ENCODE measurements around the gene CUL4B.

The CUL4B gene

DNA sequence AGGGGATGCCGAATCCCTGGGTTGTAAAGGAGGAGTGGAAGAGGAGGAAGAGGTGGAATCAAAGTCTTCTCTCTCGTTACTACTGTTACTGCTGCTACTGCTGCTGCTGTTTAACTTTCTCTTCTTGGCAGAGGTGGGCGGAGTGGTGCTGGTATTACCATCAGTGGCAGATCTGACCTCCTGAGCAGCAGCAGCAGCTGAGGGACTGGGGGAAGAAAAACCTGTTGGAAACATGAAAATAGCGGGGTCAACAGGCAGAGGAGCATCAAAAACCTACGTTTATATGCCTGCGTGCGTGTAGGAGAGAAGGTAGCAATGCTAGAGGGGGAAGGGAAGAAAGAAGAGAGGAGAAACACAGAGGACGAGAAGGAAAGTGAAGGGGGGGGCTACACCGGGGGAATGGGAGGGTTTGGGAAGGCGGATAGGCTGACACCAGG is 339 bp downstream of the CUL4B start:
- peak overlapping the region; percentile 71; the same call in 1 of the 2 replicates for H2AFZ ChIP-seq (ENCODE audit: low read depth)
- no peaks in the 10 kb centered on the region for H4K20me1 ChIP-seq (ENCODE audit: insufficient read depth)
- TF ChIP-seq CTCF (conservative IDR thresholded peaks at IDR 0.05; ENCODE audit: low read depth, low read length): no peak
- no peaks in the 10 kb centered on the region for H3K27me3 ChIP-seq (ENCODE audit: insufficient read depth, low read depth)
- peaks cover 19% of the 10 kb centered on the region for H3K4me1 ChIP-seq (ENCODE audit: low read depth, poor library complexity, severe bottlenecking)
- peak overlapping the region; percentile 62 for H3K4me2 ChIP-seq
- H3K36me3 ChIP-seq (ENCODE audit: insufficient read depth): no peaks in the 10 kb centered on the region
- peak overlapping the region; percentile 96; the same call in 1 of the 2 replicates for H3K9ac ChIP-seq
- H3K27ac ChIP-seq: peak overlapping the region; percentile 96
- no peak overlapping the region for H3K4me3 ChIP-seq (IDR thresholded peaks at IDR 0.05; ENCODE audit: insufficient read depth, low read depth, low read length)
- peaks cover 27% of the 10 kb centered on the region; the same call in 1 of the 2 replicates for H3K79me2 ChIP-seq (ENCODE audit: insufficient read depth, low read depth)

- Histone ChIP-seq H3K79me2 (ENCODE audit: insufficient read depth, low read depth) (peaks cover 27% of the 10 kb centered on the region; the same call in 1 of the 2 replicates), H3K27me3 (ENCODE audit: insufficient read depth, low read depth) (no peaks in the 10 kb centered on the region), H3K4me1 (ENCODE audit: low read depth, poor library complexity, severe bottlenecking) (peaks cover 19% of the 10 kb centered on the region), H4K20me1 (ENCODE audit: insufficient read depth) (no peaks in the 10 kb centered on the region), H3K4me3 (IDR thresholded peaks at IDR 0.05; ENCODE audit: insufficient read depth, low read depth, low read length) (no peak overlapping the region), H3K9ac (peak overlapping the region; percentile 96; the same call in 1 of the 2 replicates), H3K4me2 (peak overlapping the region; percentile 62), H3K27ac (peak overlapping the region; percentile 96), H3K36me3 (ENCODE audit: insufficient read depth) (no peaks in the 10 kb centered on the region), H2AFZ (ENCODE audit: low read depth) (peak overlapping the region; percentile 48; the same call in 1 of the 2 replicates)
- TF ChIP-seq CTCF (conservative IDR thresholded peaks at IDR 0.05; ENCODE audit: low read depth, low read length): no peak
Observed at GRCh38 chrX:120559804-120560203, 958 bp downstream of the CUL4B start.

DNA sequence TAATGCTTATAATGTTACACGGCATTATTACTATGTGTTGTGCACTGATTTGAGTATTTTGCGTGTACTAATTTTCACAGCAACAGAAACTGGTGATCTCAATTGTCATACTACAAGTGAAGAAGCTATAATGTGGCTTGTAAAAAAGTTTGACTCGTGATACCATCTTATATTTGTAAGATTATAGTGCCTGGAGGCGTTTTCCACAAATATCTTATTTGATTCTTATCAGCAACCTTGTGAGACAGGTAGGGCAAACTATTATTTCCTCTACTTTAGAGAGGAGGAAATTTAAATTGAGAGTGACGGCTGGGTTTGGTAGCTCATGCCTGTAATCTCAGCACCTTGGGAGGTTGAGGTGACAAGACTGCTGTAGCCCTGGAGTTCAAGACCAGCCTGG is 4.5 kb downstream of the CUL4B start:
- Histone ChIP-seq H3K4me3 (IDR thresholded peaks at IDR 0.05; ENCODE audit: insufficient read depth, low read depth, low read length) (no peak overlapping the region), H3K36me3 (ENCODE audit: insufficient read depth) (no peaks in the 10 kb centered on the region), H3K9ac (no peak overlapping the region), H3K79me2 (ENCODE audit: insufficient read depth, low read depth) (peaks cover 27% of the 10 kb centered on the region; the same call in 1 of the 2 replicates), H3K27ac (no peak overlapping the region), H3K4me1 (ENCODE audit: low read depth, poor library complexity, severe bottlenecking) (peaks cover 13% of the 10 kb centered on the region), H3K27me3 (ENCODE audit: insufficient read depth, low read depth) (no peaks in the 10 kb centered on the region), H3K4me2 (no peak overlapping the region), H2AFZ (ENCODE audit: low read depth) (no peak overlapping the region), H4K20me1 (ENCODE audit: insufficient read depth) (no peaks in the 10 kb centered on the region)
- TF ChIP-seq CTCF (conservative IDR thresholded peaks at IDR 0.05; ENCODE audit: low read depth, low read length): no peak

- Histone ChIP-seq H3K4me2 (no peak overlapping the region), H2AFZ (ENCODE audit: low read depth) (no peak overlapping the region), H3K4me1 (ENCODE audit: low read depth, poor library complexity, severe bottlenecking) (no peaks in the 10 kb centered on the region), H4K20me1 (ENCODE audit: insufficient read depth) (no peaks in the 10 kb centered on the region), H3K36me3 (ENCODE audit: insufficient read depth) (no peaks in the 10 kb centered on the region), H3K27me3 (ENCODE audit: insufficient read depth, low read depth) (no peaks in the 10 kb centered on the region), H3K4me3 (IDR thresholded peaks at IDR 0.05; ENCODE audit: insufficient read depth, low read depth, low read length) (no peak overlapping the region), H3K79me2 (ENCODE audit: insufficient read depth, low read depth) (no peaks in the 10 kb centered on the region), H3K27ac (no peak overlapping the region), H3K9ac (no peak overlapping the region)
- no peak for TF ChIP-seq CTCF (conservative IDR thresholded peaks at IDR 0.05; ENCODE audit: low read depth, low read length)
Observed at GRCh38 chrX:120549483-120550452, 11.0 kb downstream of the CUL4B start.
